Cardiac fibroblast (primary cell): ENCODE data around the gene CYB561D1.
A peak's percentile ranks its signal among the peaks of the same experiment; 100 is the strongest.

ENCODE experiments used
- DNase-seq, 2 donors: peaks; one replicate each; pipeline versions ENCODE4 v3.0.0 to v3.0.0-alpha.2; 2010; ENCODE audit warnings: low read depth in 2 of 2
- H3K4me3 ChIP-seq, 2 donors: replicated peaks in 1 of 2; 1 replicate in 1 of 2; 2 replicates in 1 of 2; pipeline ENCODE4 v1.5.1; 2011; ENCODE audit warnings: low read depth in 2 of 2, low read length in 2 of 2, mild to moderate bottlenecking in 2 of 2, moderate library complexity in 1 of 2
- TF ChIP-seq, protein P1 (sequence below): IDR thresholded peaks from one replicate; pipeline ENCODE4 v1.5.1; 2011; ENCODE audit warnings: low read depth, mild to moderate bottlenecking, low read length, inconsistent platforms

The CYB561D1 gene

DNA sequence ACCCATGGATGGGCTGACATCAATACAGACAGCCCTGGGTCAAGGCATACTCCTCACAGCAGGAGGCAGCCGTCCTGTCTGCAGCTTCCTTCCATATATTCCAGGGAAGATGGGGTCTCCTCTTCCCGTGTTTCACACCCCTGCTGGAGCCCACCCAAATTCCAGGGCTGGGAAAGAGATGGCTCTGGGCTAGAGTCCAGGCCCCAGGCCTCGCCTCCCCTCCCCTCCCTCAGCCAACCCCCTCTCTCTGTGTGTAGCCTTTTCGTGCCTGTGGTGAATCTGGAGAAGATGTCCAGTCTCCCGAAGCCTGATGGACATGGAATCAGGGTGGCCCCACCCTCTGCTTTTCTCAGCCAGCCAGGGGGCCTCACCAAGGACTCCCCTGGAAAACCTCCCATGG lies 6.6 kb upstream of the CYB561D1 start:
- TF ChIP-seq, protein P1, sequence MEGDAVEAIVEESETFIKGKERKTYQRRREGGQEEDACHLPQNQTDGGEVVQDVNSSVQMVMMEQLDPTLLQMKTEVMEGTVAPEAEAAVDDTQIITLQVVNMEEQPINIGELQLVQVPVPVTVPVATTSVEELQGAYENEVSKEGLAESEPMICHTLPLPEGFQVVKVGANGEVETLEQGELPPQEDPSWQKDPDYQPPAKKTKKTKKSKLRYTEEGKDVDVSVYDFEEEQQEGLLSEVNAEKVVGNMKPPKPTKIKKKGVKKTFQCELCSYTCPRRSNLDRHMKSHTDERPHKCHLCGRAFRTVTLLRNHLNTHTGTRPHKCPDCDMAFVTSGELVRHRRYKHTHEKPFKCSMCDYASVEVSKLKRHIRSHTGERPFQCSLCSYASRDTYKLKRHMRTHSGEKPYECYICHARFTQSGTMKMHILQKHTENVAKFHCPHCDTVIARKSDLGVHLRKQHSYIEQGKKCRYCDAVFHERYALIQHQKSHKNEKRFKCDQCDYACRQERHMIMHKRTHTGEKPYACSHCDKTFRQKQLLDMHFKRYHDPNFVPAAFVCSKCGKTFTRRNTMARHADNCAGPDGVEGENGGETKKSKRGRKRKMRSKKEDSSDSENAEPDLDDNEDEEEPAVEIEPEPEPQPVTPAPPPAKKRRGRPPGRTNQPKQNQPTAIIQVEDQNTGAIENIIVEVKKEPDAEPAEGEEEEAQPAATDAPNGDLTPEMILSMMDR = no peak
- no peak for DNase-seq
- H3K4me3 ChIP-seq = no peak overlapping the region

DNA sequence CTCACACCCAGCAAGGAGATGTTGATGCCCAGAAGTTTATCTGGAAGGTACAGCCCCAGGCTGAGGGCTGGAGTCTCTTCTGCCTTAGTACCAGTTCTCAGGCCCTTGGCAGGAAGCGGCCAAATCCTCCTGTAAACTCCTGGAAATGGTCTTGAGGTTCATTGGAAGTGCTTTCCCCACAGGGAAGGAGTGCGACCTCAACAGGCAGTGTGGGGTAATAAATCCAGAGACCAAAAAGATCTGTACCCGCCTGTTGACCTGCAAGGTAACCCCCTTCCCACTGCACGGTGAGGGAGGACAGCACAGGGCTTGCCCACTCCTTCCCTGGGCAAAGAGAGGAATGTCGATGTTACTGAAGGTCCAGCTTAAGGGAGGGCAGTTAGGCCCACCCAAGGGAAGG lies 5.7 kb upstream of the CYB561D1 start:
- TF ChIP-seq, protein P1 = peak; percentile 18
- no peak for DNase-seq
- no peak overlapping the region for H3K4me3 ChIP-seq

DNA sequence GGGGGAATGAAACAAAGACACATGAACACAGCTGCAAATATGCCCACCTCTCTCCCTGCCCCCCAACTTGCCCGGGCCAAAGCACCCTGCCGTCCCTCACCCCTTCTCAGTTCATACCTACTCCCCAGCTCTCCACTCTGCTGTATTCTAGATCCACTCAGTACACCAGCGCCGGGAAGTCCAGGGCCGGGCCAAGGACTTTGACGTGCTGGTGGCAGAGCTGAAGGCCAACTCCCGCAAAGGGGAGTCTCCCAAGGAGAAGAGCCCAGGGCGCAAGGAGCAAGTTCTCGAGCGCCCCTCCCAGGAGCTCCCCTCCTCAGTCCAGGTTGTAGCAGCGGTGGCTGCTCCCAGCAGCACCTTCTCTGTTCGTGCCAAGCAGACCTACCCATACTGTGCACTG lies 5.2 kb upstream of the CYB561D1 start:
- DNase-seq = no peak
- TF ChIP-seq, protein P1 = no peak
- no peak overlapping the region for H3K4me3 ChIP-seq

DNA sequence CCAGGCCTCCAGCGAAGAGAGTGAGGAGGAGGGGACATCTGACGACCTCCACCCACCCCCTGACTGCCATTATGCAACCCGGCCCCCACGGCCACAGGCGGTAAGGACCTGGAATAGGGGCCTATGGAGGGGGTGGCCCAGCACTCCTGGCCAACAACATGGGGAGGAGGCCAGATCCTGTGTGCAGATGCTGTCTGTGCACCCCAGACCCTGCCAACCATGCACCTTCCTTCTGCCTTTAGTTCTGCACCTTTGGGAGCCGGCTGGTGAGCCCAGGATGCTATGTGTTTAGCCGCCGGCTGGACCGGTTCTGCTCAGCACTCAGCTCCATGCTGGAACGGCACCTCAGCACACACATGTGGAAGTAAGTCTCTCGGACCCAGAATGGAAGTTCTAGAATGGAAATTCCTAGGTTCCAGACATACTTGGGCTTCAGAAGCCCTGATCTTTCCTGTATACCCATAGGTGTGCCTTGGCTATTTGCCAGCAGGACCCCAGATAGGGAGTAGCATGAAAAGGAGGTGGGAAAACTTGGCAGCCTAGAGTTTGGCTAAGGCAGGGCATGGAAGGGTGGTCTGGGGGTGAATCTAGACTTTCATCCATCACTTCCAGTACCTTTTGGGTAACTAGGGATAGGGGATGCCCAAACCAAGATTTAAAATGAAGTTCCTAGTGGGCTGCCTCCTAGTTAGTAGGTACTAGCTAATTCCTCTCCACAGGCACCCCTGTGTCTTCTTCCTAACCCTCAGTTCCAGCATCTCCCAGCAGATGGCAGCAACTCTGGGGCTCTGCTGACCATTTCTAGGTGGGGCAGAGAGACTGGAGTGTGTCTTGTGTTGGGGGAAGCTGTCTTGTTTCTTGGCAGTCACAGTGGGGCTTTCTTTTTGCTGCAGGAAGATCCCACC lies 3.6 kb upstream of the CYB561D1 start:
- peak; percentile 74 to 80 for DNase-seq
- TF ChIP-seq, protein P1 = peak; percentile 92
- no peak overlapping the region for H3K4me3 ChIP-seq

DNA sequence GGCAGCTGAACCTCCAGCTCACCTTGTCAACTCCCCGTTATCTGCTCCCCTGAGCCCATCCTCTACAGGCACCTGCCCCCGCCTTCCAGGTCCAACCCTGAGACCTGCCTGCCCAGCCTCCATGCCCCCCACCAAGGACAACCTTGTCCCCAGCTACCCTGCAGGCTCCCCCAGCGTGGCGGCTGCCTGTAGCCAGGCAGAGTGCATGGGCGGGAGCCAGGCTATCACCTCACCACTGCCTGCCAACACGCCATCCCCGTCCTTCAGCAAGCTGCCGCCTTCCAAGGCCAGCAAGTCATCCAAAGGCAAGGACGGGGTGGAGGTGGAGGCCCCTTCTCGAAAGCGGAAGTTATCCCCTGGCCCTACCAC lies 3.0 kb upstream of the CYB561D1 start:
- TF ChIP-seq, protein P1 = no peak
- H3K4me3 ChIP-seq = no peak overlapping the region
- no peak for DNase-seq

DNA sequence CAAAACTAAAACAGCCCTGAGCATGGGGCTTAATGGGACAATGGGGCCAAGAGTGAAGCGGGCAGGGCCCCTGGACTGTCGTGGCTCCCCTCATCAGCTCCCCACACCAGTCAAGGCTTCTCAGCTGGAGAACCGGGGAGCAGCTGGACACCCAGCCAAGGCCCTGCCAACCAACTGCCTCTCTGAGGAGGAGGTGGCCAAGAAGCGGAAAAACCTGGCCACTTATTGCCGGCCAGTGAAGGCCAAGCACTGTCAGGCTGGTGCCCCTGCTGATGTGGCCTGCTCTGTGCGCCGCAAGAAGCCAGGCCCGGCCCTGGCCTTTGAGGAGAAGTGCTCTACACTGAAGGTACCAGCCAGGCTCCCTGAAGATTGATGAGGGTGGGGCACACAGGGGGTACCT lies 2.5 kb upstream of the CYB561D1 start:
- no peak for DNase-seq
- no peak overlapping the region for H3K4me3 ChIP-seq
- TF ChIP-seq, protein P1 = no peak
